Liver (tissue), 9 donors: ENCODE results near the gene MYOM3. TPM values are rescaled to one million over a fixed set of nuclear protein-coding genes. Genes with fewer than 3 reads are reported as not detected.
A peak's percentile ranks its signal among the peaks of the same experiment; 100 is the strongest.

Experiments used
- DNase-seq: peaks from one replicate; pipeline ENCODE4 v3.0.0-alpha.2; 2017; ENCODE audit warnings: low spot score
- H3K27ac ChIP-seq, 2 donors: one replicate each; pipeline ENCODE4 v1.7.0; 2013; ENCODE audit warnings: inconsistent platforms in 2 of 2, low read length in 2 of 2, control low read depth in 1 of 2, low read depth in 1 of 2, mild to moderate bottlenecking in 1 of 2
- H3K27me3 ChIP-seq, 4 donors: one replicate each; pipeline versions ENCODE4 v1.6.1 to v1.7.0; 2013; ENCODE audit warnings: low read length in 3 of 4, inconsistent platforms in 1 of 4, mild to moderate bottlenecking in 1 of 4, moderate library complexity in 1 of 4; ENCODE audit not compliant: control insufficient read depth in 4 of 4, insufficient read depth in 4 of 4
- H3K36me3 ChIP-seq, 4 donors: one replicate each; pipeline versions ENCODE4 v1.6.1 to v1.7.0; 2013; ENCODE audit warnings: low read length in 3 of 4, mild to moderate bottlenecking in 3 of 4, low read depth in 1 of 4, moderate library complexity in 1 of 4; ENCODE audit not compliant: control insufficient read depth in 4 of 4, insufficient read depth in 3 of 4
- H3K4me1 ChIP-seq, 4 donors: one replicate each; pipeline versions ENCODE4 v1.6.1 to v1.7.0; 2013; ENCODE audit warnings: low read length in 3 of 4, mild to moderate bottlenecking in 3 of 4, moderate library complexity in 1 of 4; ENCODE audit not compliant: control insufficient read depth in 4 of 4, insufficient read depth in 4 of 4
- H3K4me3 ChIP-seq, 3 donors: one replicate each; pipeline versions ENCODE4 v1.6.1 to v1.7.0; 2013; ENCODE audit warnings: low read length in 3 of 3, control low read depth in 1 of 3, low read depth in 1 of 3, mild to moderate bottlenecking in 1 of 3
- H3K9ac ChIP-seq, 2 donors: one replicate each; pipeline ENCODE4 v1.7.0; 2013; ENCODE audit warnings: low read length in 2 of 2, mild to moderate bottlenecking in 2 of 2, moderate library complexity in 2 of 2, control low read depth in 1 of 2, low read depth in 1 of 2
- H3K9me3 ChIP-seq, 4 donors: one replicate each; pipeline versions ENCODE4 v1.6.1 to v1.7.0; 2013; ENCODE audit warnings: low read length in 3 of 4; ENCODE audit not compliant: control insufficient read depth in 4 of 4
- EGR1 ChIP-seq, 2 donors: IDR thresholded peaks; 2 replicates each; pipeline ENCODE4 v1.6.1; 2016 to 2018; ENCODE audit warnings: antibody characterized with exemption in 2 of 2, low read depth in 2 of 2
- FOXA1 ChIP-seq: IDR thresholded peaks from 2 replicates; pipeline ENCODE4 v1.6.1; 2016; ENCODE audit warnings: antibody characterized with exemption
- FOXA2 ChIP-seq: IDR thresholded peaks from 2 replicates; pipeline ENCODE4 v1.6.1; 2016; ENCODE audit warnings: antibody characterized with exemption
- GABPA ChIP-seq, 2 donors: IDR thresholded peaks in 1 of 2; conservative IDR thresholded peaks in 1 of 2; 2 replicates each; pipeline ENCODE4 v1.6.1; 2016; ENCODE audit warnings: antibody characterized with exemption in 2 of 2, mild to moderate bottlenecking in 1 of 2, moderate library complexity in 1 of 2
- HNF4A ChIP-seq, 2 donors: conservative IDR thresholded peaks; 2 replicates each; pipeline ENCODE4 v1.6.1; 2016; ENCODE audit warnings: antibody characterized with exemption in 2 of 2, mild to moderate bottlenecking in 2 of 2
- JUND ChIP-seq, 2 donors: IDR thresholded peaks; 2 replicates each; pipeline ENCODE4 v1.6.1; 2016; ENCODE audit warnings: antibody characterized with exemption in 2 of 2
- NR2F2 ChIP-seq: IDR thresholded peaks from 2 replicates; pipeline ENCODE4 v1.6.1; 2016; ENCODE audit warnings: antibody characterized with exemption
- RAD21 ChIP-seq, 2 donors: IDR thresholded peaks; 2 replicates each; pipeline ENCODE4 v1.6.1; 2016; ENCODE audit warnings: antibody characterized with exemption in 2 of 2, mild to moderate bottlenecking in 2 of 2
- REST ChIP-seq: IDR thresholded peaks from 2 replicates; pipeline ENCODE4 v1.6.1; 2016; ENCODE audit warnings: antibody characterized with exemption, mild to moderate bottlenecking
- RXRA ChIP-seq, 2 donors: IDR thresholded peaks; 2 replicates each; pipeline ENCODE4 v1.6.1; 2017 to 2018; ENCODE audit warnings: antibody characterized with exemption in 2 of 2, mild to moderate bottlenecking in 1 of 2
- YY1 ChIP-seq: IDR thresholded peaks from 2 replicates; pipeline ENCODE4 v1.6.1; 2016; ENCODE audit warnings: antibody characterized with exemption, mild to moderate bottlenecking
- ZBTB33 ChIP-seq: IDR thresholded peaks from 2 replicates; pipeline ENCODE4 v1.6.1; 2016; ENCODE audit warnings: antibody characterized with exemption
- WGBS: extraction: QIAGEN DNeasy Blood & Tissue Kit; methylation state at CpG from one replicate; pipeline ENCODE4 v1.1.7; 2013; 5-methylcytosine and 5-hydroxymethylcytosine counted together
- polyA plus RNA-seq, 2 donors: library from polyadenylated mRNA; stranded (reverse) in 1 of 2; unstranded in 1 of 2; fragments of 200-250 nt in 1 of 2; fragments of >200 nt in 1 of 2; fragmentation: Nextera tagmentation in 1 of 2; extraction: Ambion mirVana in 1 of 2; gene quantifications; one replicate each; pipeline versions ENCODE4 v1.2.1 to v1.2.3, GENCODE V29; 2013 to 2015
- total RNA-seq, 2 donors: library from RNA; depleted of rRNA; stranded (reverse); fragments of >200 nt; gene quantifications; one replicate each; pipeline ENCODE4 v1.2.3, GENCODE V29; 2014
- TF ChIP-seq, protein P1 (sequence below): IDR thresholded peaks from 2 replicates; pipeline ENCODE4 v1.6.1; 2016; ENCODE audit warnings: antibody characterized with exemption
- donor health status: healthy.
- donor health status: healthy.
- donor health status: healthy.
- donor health status: healthy.
- donor health status: healthy.

MYOM3 gene
- total and polyA plus RNA-seq, 4 donors = 0.01 to 0.17 (median 0.05) TPM; not detected in 1

GRCh38 chr1:24119489-24119858 is 7.5 kb upstream of the MYOM3 start:
- no peak for TF ChIP-seq REST
- WGBS = 81% methylated on average over 5 of the region's 5 CpGs
- peaks cover 0 to 22% (median 13%) of the 10 kb centered on the region in 4 donors for H3K4me1 ChIP-seq
- no peak overlapping the region for H3K9ac ChIP-seq
- H3K4me3 ChIP-seq = no peak overlapping the region
- no peaks in the 10 kb centered on the region for H3K27me3 ChIP-seq
- no peaks in the 10 kb centered on the region for H3K9me3 ChIP-seq
- H3K36me3 ChIP-seq = peaks cover 0 to 3% (median 0%) of the 10 kb centered on the region in 4 donors
- DNase-seq = no peak
- H3K27ac ChIP-seq = no peak overlapping the region

GRCh38 chr1:24118410-24119242 is 6.7 kb upstream of the MYOM3 start:
- H3K9me3 ChIP-seq = no peaks in the 10 kb centered on the region
- H3K4me1 ChIP-seq = peaks cover 0 to 22% (median 13%) of the 10 kb centered on the region in 4 donors
- WGBS = 55% methylated on average over 8 of the region's 8 CpGs
- no peak overlapping the region for H3K9ac ChIP-seq
- TF ChIP-seq FOXA2 (no peak), EGR1 (IDR thresholded peaks at IDR 0.05; ENCODE audit: low read depth in 2 of 2) (no peak), RXRA (IDR thresholded peaks at IDR 0.05) (no peak), FOXA1 (no peak), GABPA (IDR thresholded peaks at IDR 0.05 in 1 of 2, conservative IDR thresholded peaks at IDR 0.05 in 1 of 2) (no peak), REST (no peak), YY1 (no peak), JUND (IDR thresholded peaks at IDR 0.05) (no peak), HNF4A (conservative IDR thresholded peaks at IDR 0.05) (no peak), ZBTB33 (no peak), RAD21 (IDR thresholded peaks at IDR 0.05) (no peak), NR2F2 (no peak)
- TF ChIP-seq, protein P1, sequence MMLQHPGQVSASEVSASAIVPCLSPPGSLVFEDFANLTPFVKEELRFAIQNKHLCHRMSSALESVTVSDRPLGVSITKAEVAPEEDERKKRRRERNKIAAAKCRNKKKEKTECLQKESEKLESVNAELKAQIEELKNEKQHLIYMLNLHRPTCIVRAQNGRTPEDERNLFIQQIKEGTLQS = no peak
- DNase-seq = peak; percentile 54
- H3K4me3 ChIP-seq = peak overlapping the region in 1 of 3 donors; percentile 23
- H3K27ac ChIP-seq = no peak overlapping the region
- H3K27me3 ChIP-seq = no peaks in the 10 kb centered on the region
- H3K36me3 ChIP-seq = no peaks in the 10 kb centered on the region
